Brain pericyte (primary cell): Measurements from ENCODE around the gene MROH7.

Source experiments
- DNase-seq: peaks from one replicate; pipeline ENCODE4 v3.0.0-alpha.2; 2012; ENCODE audit warnings: low read depth, low spot score

The MROH7 gene

DNA sequence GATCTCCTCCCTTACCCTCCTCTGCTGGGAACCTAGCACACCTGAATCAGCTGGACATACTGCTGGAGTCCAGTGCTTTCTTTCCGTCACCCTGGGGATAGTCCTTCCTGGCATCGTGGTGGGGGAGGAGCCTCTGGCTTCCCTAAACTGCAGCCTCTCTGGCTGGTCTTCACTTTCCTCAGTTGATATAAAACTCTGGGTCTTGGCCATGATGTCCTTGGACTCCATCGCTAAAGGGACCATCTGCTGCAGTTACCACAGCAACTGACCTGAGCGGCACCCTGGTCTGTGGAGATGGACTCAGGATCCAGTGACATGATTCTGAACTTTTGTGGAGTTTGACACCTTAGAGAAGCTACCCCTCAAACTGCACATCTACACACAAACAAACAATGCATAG lies 99.9 kb downstream of the MROH7 start:
- no peak for DNase-seq

DNA sequence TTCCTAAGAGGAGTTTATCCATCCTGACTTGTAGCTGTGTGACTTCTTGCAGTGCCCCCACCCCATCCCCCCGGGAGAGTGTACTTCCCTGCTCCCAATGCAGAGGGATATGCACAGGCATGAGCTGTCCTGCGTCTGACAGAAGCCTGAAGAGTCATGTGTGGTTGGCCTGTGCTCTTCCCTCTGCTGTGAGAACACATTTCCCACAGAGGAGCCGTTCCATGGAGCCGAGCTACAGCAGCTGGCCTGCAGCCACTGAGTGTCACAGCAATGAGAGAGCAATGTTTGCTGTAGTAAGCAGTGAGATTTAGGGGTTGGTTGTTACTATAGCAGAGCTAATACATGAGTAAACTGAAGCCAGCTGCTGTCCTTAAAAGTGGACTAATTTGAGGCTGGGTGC lies 100.7 kb downstream of the MROH7 start:
- DNase-seq, result no peak

DNA sequence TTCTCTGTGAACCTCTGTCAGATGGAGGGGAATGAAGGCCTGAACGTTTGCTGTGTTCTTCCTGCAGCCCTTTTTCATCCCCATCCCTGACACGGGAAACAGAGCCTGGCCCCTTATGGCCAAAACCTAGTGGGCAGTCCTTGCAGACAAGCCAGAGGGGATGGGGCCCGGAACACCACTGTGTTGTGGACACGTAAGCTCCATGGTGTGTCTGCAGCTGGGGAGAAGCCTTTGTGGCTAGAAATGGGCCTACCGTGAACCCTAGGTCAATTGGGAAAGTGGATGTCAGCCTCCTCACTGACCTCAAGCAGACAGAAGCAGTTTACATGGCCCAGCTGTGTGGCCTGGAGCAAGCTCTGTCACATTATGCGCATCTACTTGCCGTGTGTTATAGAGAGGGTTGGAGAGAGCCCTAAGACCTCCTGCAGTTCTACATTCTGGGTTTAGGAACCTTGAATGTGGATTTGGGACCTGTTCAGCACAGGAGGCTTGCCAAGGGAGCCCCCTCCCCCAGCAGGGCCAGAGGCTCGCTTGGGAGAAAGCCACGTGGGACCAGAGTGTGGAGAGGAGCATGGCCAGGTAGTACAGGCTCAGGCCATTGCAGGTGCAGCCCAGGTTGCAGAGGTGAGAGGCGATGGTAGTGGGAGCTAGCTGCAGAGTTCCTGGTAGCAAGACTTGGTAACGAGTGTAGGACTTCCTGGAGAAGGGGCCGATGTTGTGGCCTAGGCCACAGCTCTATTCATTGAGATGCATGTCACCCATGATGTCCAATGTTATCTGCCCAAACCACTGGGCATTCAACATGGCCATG lies 102.0 kb downstream of the MROH7 start:
- no peak for DNase-seq

DNA sequence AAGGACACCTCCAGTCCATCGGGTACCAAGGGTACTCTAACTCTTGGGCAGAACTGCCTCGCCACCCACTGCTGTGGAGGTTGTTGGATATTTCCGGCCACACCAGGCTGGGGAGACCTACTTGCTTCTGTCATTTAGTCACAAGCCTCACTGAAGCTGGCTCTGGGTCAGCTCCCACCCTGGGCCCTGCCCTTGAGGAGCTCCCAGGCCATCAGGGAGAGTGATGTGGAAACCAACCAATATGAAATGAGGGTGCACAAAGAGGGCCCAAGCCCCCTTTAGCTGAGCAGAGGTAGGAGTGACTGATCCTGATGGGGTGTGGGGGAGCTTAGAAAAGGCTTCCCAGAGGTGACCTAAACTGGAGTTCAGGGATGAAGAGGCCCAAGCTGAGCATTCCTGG lies 103.1 kb downstream of the MROH7 start:
- DNase-seq, result no peak

DNA sequence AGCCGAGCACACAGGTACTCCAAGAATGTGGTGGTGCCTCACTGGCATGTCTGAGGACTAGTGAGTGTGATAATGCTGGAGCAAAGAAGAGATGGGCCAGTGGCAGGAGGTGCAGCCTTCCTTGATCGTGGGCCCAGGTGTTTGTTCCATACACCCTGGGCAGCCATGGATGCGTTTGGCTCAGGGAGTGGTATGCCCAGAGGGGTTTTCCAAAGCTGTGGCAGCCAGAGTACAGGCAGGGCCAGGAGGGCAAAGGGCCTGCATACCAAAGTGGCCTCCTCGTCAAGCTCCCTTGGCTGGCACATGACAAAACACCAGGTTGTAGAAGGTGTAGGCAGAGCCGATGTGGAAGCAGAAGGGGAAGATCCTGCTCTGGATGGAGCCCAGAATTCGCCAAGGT lies 103.7 kb downstream of the MROH7 start:
- no peak for DNase-seq

DNA sequence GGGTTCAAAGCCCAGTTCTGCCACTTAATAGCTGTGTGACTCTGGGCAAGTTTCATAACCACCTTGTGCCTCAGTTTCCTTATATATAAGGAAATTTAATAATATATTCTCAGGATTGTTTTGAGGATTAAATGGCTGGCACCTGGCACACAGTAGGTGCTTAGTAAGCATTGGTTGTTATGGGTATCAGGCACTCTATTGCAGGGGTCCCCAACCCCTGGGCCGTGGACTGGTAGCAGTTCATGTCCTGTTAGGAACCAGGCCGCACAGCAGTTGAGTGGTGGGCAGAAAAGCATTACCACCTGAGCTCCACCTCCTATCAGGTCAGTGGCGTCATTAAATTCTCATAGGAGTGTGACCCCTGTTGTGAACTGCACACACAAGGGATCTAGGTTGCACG lies 104.3 kb downstream of the MROH7 start:
- DNase-seq, result no peak

DNA sequence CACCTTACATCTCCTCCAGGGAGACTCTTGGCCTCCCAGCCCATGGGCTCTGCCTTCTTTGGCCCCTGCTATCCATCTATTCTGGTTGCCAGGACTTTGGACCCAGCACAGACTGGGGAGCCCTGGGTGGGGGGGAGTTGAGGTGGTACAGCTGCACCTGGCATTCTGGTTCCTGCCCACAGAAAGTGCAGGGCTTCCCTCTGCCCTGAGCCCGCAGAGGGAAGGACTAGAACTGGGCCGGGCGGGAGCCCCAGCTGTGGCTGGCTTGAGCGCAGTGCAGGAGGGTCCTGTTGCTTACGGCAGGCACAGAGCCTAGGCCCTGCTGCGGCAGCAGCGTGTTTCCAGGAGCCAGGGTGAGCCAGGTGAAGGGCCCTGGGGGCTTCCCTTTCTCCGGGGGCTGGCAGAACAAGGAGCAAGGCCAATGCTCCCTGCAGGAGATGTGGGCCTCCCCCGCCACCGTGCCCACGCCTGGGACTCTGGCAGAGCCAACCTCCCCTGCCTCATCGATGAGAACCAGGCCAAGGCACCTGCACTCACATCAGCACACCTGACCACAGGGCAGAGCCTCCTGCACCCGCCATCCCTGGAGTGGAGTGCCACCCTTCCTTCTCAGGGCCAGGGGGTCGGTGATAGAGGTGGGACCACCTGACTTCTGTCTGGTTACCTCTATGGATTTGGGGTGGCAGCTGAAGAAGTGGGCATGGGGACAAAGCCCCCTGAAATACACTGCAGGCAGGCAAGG lies 106.7 kb downstream of the MROH7 start:
- no peak for DNase-seq

DNA sequence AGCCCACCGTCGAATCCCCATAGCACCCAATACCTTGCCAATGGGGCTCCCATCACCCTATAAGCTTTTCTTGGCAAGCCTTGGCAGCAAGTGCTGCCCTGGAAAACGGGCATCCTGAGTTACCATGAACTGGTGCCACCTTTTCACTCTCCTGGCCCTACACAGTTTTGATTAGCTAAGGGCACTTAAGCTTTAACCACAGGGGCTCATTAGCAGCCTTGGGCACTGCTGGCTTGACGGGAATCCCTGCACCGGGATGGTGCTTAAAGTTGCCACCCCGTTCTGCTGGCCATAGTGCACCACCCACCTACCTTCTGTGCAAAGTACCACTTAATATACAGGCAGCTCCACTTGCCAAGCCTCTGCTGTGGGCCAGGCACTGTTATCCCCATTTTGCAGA lies 109.0 kb downstream of the MROH7 start:
- DNase-seq, result no peak

DNA sequence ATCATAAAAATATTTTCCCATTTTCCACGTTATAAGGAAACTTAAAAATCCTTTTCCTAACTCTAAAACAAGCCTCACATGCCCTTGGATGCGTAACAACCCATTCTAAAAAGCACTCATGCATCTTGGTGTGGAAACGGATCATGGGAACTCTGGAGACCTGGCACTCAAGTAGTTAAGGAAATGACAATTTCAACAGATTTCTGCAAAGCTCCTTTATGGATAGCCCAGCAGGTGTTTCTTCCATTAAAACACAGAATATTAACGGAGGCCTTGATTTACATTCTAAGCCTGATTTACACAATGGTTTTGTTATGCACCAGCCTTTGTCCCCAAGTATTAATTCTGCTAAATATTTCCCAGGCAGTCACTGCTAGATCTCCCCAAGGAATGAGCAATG lies 109.8 kb downstream of the MROH7 start:
- DNase-seq, result no peak

DNA sequence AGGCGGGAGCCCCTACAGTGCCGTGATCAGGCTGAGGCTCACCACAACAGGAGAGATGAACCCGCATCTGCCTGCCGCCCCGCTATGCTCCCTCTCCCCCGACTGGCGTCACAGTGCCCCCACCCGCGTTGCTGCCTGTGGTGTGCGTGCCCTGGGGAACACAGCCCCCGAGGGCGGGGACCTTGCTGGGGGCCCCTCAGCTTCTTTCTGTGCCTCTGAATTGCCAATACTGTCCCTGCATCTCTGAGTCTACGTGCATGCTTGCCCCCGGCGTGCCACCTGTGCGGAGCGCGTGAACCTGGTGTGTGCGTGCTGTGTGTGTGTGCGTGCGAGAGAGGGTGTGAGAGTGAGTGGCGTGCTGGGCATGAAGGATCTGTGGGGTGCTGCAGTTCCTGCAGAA lies 112.5 kb downstream of the MROH7 start:
- DNase-seq, result no peak

DNA sequence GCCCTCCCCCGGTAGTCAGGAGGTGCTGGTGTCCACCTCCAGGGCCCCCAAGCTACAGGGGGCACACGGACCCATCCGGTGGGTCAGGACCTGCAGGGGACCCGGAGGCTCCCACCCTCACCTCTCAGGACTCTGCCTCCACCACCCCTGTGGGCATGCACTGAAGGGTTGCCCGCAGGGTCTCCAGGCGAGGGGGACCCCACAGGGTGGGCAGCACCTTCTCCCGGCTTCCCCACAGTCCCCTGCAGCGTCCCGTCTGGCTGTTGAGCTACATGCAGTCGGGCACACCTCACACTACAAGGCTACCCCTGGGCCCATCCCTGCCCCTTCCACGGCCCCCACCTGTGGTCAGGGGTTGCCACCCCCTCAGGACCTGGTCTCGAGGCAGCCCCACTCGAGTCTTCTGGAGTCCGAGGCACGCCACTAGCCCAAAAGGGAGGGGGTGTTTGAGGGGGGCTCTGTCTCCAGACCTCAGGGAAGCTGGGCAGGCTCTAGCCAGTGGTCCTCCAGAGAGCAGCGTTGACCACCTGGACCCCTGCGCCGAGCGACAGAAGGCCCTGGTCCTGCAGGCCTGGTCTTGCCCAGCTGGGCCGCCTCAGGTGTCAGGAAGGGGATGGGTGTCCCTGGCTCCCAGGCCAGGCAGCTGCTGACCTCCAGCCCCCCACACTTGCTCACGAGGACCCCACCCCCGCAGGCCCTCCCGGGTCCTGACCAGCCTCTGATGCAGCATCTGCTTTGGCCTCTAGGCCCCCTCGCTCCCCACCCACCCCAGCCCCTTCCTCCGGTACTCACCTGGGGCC lies 113.1 kb downstream of the MROH7 start:
- no peak for DNase-seq

DNA sequence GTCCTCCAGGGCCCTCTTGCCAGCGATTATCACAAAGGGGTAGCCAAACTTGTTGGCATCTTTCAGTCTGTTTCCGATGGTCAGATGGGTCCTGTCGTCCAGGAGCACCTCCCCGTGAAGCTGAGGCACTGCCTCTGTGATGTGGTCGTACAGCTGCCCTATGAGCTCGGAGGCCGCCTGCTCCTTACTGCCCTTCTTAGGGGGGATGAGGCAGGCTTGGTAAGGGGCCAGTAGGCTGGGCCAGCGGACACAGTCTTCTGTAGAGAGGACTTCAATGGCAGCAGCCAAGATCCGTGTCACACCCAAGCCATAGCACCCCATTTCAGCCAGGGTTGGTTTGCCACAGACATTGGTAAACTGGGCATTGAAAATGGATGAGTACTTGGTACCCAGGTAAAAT lies 116.2 kb downstream of the MROH7 start:
- no peak for DNase-seq

DNA sequence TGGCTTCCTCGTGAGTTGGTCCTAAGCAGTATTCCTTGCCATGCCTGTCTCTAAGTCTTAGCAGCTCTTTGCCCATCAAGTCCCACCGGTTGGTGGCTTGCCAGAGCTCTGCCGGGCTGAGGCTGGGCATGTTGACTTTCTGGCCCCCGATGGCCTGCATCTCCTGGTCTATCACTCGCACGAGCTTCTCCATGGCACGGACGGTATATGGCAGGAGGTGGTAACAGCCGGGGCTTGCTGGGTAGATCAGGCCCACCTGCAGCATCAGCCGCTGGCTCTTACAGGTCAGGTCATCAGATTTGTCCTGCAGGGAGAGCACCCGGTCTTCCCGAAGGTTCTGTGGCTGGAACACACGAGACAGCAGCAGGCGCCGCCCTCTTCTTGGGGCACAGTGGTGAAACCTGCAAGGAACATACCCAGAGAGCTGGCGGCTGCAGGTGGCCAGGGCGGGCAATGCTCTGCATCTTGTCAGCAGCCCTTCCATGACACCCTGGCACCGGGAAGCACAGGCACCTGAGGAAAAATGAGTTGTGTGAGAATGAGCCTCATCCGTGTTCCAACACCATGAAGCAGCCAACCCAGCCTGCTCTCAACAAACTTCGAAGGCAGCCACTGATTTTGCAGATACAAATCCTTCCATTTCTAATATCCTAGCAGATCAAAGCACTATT lies 117.2 kb downstream of the MROH7 start:
- DNase-seq, result no peak
